Panc1 (cell line): Measurements from ENCODE around the gene RARA.

Source experiments
- POLR2AphosphoS5 ChIP-seq: IDR thresholded peaks from 2 replicates; pipeline ENCODE4 v1.6.1; 2012; ENCODE audit warnings: mild to moderate bottlenecking, low read depth, low read length, moderate library complexity
- SIN3A ChIP-seq: IDR thresholded peaks from 2 replicates; pipeline ENCODE4 v1.6.1; 2012; ENCODE audit warnings: low read depth, mild to moderate bottlenecking, low read length, moderate library complexity, borderline replicate concordance; ENCODE audit not compliant: insufficient read depth
- TCF7L2 ChIP-seq: IDR thresholded peaks from 2 replicates; pipeline ENCODE4 v1.6.1; 2011; ENCODE audit warnings: mild to moderate bottlenecking, low read depth, low read length, inconsistent platforms
- TF ChIP-seq, protein P1 (sequence below): fragments of 450-650 bp; IDR thresholded peaks from 2 replicates; pipeline ENCODE4 v1.5.1; 2017; ENCODE audit warnings: mild to moderate bottlenecking

DNA sequence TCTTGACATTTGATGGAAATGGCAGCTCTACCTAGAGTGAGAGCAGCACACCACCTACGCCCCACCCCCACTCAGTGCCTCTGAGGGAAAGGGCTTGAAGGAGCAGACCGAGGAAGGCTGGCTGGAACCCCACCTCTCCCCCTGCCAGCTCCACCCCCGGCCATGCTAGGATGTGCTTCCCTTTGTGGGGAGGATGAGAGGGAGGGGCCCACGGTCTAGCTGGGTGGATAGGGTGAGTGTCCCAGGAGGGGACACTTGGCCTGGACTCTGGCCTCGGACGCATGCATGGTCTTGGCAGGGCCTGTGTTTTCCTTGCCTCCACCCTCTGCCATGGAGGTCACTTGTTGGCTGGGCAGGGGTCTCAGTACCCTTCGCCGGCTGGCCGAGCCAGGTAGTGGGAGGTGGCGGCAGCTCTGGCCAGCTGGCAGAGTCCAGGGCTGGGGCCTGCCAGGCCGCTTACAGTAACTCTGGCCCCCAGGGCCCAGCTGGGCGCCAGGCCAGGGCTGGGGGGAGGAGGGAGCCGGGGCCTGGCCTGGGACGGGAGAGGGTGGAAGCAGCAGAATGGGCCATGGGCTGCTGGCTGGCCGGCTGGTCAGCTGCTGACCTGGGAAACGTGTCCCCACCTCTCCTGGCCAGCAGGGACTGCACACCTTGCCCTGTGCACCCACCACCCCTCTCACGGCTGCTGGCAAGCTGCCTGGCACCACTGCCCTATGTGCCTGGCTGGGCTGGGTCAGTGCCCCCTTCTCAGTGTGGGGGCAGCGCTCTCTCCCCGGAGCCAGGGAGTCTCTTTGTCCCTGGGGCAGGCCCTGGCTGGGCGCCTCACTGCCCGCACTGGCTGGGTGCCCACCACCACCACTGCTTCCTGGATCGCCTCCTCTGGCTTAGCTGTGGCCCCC is 23.0 kb downstream of the RARA start:
- TF ChIP-seq POLR2AphosphoS5 (peak; percentile 82), TCF7L2 (peak; percentile 46; the same call in 1 of the 2 replicates), SIN3A (no peak; the same call in 1 of the 2 replicates)
- TF ChIP-seq, protein P1, sequence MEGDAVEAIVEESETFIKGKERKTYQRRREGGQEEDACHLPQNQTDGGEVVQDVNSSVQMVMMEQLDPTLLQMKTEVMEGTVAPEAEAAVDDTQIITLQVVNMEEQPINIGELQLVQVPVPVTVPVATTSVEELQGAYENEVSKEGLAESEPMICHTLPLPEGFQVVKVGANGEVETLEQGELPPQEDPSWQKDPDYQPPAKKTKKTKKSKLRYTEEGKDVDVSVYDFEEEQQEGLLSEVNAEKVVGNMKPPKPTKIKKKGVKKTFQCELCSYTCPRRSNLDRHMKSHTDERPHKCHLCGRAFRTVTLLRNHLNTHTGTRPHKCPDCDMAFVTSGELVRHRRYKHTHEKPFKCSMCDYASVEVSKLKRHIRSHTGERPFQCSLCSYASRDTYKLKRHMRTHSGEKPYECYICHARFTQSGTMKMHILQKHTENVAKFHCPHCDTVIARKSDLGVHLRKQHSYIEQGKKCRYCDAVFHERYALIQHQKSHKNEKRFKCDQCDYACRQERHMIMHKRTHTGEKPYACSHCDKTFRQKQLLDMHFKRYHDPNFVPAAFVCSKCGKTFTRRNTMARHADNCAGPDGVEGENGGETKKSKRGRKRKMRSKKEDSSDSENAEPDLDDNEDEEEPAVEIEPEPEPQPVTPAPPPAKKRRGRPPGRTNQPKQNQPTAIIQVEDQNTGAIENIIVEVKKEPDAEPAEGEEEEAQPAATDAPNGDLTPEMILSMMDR: no peak
